Loucy (cell line): ENCODE results near the gene TEX2.

Experiments used
- EZH2phosphoT487 ChIP-seq: fragments of 200-600 bp; IDR thresholded peaks from 2 replicates; pipeline ENCODE4 v1.6.1; 2018; ENCODE audit warnings: antibody characterized with exemption, mild to moderate bottlenecking, moderate library complexity, borderline replicate concordance
- TF ChIP-seq, protein P1 (sequence below): fragments of 200-600 bp; sonication (generic); conservative IDR thresholded peaks from 2 replicates; pipeline ENCODE4 v1.5.1; 2014; ENCODE audit warnings: mild to moderate bottlenecking, antibody characterized with exemption, low read length

- TF ChIP-seq, protein P1, sequence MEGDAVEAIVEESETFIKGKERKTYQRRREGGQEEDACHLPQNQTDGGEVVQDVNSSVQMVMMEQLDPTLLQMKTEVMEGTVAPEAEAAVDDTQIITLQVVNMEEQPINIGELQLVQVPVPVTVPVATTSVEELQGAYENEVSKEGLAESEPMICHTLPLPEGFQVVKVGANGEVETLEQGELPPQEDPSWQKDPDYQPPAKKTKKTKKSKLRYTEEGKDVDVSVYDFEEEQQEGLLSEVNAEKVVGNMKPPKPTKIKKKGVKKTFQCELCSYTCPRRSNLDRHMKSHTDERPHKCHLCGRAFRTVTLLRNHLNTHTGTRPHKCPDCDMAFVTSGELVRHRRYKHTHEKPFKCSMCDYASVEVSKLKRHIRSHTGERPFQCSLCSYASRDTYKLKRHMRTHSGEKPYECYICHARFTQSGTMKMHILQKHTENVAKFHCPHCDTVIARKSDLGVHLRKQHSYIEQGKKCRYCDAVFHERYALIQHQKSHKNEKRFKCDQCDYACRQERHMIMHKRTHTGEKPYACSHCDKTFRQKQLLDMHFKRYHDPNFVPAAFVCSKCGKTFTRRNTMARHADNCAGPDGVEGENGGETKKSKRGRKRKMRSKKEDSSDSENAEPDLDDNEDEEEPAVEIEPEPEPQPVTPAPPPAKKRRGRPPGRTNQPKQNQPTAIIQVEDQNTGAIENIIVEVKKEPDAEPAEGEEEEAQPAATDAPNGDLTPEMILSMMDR = no peak
- no peak for TF ChIP-seq EZH2phosphoT487
Measured at GRCh38 chr17:64309021-64309420, 46.0 kb upstream of the TEX2 start.
